Measurements from ENCODE around the gene ZNF771.
"Not testable (repeated sequence)": the region's sequence is repeated elsewhere in the genome, so short reads cannot be mapped to it uniquely, and the experiment has no call there.

The ZNF771 gene

DNA sequence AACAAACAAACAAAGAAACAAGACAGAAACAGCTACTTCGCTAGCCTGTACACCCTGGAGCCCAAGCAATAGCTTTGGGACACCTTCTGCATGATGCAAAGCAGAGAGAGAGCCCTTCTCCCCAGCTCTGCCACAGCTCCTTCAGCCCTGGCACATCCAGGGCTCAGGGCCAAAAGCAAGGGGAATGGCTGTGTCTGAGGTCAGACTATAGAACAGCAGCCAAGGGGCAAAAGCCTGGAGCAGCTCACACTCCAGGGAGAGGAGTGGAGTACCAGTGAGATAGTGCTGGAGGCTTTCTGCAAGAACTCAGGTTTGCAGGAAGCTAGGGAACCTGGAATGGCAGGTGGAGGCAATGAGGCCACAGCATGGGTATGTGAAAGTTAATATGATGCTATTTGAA lies 49.9 kb downstream of the ZNF771 start:
- Mint-ChIP-seq H3K27ac (peak overlapping the region; percentile 52), H3K4me1 (peaks cover 60% of the 10 kb centered on the region), H3K4me3 (no peak overlapping the region)

GRCh38 chr16:30457743-30458560 lies 50.5 kb downstream of the ZNF771 start:
- Mint-ChIP-seq H3K27me3 (no peaks in the 10 kb centered on the region), H3K4me1 (peaks cover 53% of the 10 kb centered on the region), H3K4me3 (peak overlapping the region; percentile 68), H3K9me3 (no peaks in the 10 kb centered on the region), H3K27ac (peak overlapping the region; percentile 91), H3K36me3 (no peaks in the 10 kb centered on the region)

More for the DNA sequence above, 49.9 kb downstream of the ZNF771 start:
- no peaks in the 10 kb centered on the region for H3K9me3 Mint-ChIP-seq
- no peaks in the 10 kb centered on the region for H3K36me3 Mint-ChIP-seq
- H3K27me3 Mint-ChIP-seq, result no peaks in the 10 kb centered on the region

DNA sequence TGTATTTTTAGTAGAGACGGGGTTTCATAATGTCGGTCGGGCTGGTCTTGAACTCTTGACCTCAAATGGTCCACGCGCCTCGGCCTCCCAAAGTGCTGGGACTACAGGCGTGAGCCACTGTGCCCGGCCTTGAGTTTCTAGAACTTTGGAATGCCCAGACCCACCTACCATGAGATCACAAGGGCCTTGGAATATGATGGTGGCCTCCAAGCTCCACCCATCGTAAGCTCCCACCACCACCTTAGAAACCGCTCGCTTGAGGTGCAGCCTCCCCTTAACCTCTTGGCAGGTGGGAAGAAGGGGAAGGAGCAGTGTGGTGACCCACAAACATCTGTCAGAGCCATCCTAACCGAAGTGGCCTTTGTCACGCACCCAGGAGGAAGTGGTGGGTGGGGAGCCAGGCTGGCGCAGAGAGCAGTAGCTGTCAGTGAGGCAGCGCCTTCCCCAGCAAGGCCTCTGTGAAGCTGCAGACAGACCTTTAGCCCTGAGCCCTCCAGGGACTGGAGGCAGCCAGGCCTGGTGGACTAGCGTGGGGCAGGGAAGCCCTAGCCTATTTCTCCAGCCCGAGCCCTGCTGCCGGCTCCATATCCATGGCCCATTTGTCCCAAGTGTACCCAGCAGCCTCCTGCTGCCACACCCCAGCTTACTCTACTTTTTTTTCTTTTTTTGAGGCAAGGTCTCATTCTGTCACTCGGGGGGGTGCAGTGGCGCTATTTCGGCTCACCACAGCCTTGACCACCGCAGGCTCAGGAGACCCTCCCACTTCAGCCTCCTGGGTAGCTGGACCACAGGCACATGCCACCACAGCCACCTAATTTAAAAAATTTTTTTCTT lies 51.4 kb downstream of the ZNF771 start:
- Mint-ChIP-seq H3K4me1 (peaks cover 57% of the 10 kb centered on the region), H3K9me3 (no peaks in the 10 kb centered on the region), H3K27ac (peak overlapping the region; percentile 91), H3K36me3 (no peaks in the 10 kb centered on the region), H3K4me3 (peak overlapping the region; percentile 68), H3K27me3 (no peaks in the 10 kb centered on the region)

DNA sequence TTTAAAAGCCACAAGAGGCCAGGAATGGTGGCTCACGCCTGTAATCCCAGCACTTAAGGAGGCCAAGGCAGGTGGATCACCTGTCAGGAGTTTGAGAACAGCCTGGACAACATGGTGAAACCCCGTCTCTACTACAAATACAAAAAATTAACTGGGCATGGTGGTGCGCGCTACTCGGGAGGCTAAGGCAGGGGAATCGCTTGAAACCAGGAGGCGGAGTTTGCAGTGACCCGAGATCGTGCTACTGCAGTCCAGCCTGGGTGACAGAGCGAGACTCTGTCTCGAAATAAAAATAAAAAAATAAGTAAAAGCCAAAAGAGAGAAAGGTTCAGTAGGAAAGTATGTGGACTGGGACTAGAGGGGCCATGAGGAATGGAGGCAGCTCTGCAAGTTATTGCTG lies 52.0 kb downstream of the ZNF771 start:
- Mint-ChIP-seq H3K9me3 (no peaks in the 10 kb centered on the region), H3K4me3 (peak overlapping the region; percentile 68), H3K4me1 (peaks cover 50% of the 10 kb centered on the region), H3K36me3 (no peaks in the 10 kb centered on the region), H3K27me3 (no peaks in the 10 kb centered on the region), H3K27ac (peak overlapping the region; percentile 35)

DNA sequence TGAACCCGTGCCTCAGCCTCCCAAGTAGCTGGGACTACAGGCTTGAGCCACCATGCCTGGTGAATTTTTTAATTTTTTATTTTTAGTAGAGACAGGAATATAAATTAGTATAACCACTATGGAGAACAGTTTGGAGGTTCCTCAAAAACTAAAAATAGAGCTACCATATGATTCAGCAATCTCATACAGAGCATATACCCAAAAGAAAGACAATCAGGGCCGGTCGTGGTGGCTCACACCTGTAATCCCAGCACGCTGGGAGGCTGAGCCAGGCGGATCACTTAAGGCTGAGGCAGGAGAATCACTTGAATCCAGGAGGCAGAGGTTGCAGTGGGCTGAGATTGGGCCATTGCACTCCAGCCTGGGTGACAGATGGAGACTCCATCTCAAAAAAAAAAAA lies 54.0 kb downstream of the ZNF771 start:
- H3K4me3 Mint-ChIP-seq, H3K27me3 Mint-ChIP-seq, H3K27ac Mint-ChIP-seq, H3K9me3 Mint-ChIP-seq, H3K36me3 Mint-ChIP-seq: not testable (repeated sequence)
- peaks cover 57% of the 10 kb centered on the region for H3K4me1 Mint-ChIP-seq

DNA sequence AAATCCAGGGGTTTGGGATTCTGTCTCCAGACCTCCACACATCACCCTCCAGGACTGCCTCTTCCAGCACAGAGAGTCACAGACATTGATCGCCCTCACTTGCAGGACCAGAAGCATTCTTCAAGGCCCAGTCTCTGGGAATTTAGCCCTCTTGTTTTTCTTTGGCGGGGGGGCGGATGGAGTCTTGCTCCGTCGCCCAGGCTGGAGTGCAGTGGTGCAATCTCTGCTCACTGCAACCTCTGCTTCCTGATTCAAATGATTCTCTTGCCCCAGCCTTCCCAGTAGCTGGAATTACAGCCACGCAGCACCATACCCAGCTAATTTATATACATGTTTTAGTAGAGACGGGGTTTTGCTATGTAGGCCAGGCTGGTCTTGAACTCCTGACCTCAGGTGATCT lies 56.7 kb downstream of the ZNF771 start:
- no peaks in the 10 kb centered on the region for H3K9me3 Mint-ChIP-seq
- peaks cover 42% of the 10 kb centered on the region for H3K4me1 Mint-ChIP-seq
- H3K4me3 Mint-ChIP-seq, result no peak overlapping the region
- no peaks in the 10 kb centered on the region for H3K27me3 Mint-ChIP-seq
- H3K36me3 Mint-ChIP-seq, result no peaks in the 10 kb centered on the region
- no peak overlapping the region for H3K27ac Mint-ChIP-seq

Data from activated naive CD4-positive, alpha-beta T cell treated with anti-CD3 and anti-CD28 coated beads, Interleukin-2, amount 50 U/mL, for 24 hours (primary cell).